B cell (primary cell): Measurements from ENCODE around the gene TMPRSS13.

ENCODE experiments used
- CTCF ChIP-seq: fragments of 200-600 bp; IDR thresholded peaks from one replicate; pipeline ENCODE4 v1.8.0; 2022; ENCODE audit warnings: antibody characterized with exemption, mild to moderate bottlenecking
- EZH2 ChIP-seq: IDR thresholded peaks from 2 replicates; pipeline ENCODE4 v1.6.1; 2012; ENCODE audit warnings: borderline replicate concordance, low read depth, mild to moderate bottlenecking, moderate library complexity, low read length; ENCODE audit not compliant: insufficient read depth, poor library complexity, severe bottlenecking

- TF ChIP-seq CTCF (no peak), EZH2 (no peak)
Measured at GRCh38 chr11:117916956-117917355, 12.2 kb downstream of the TMPRSS13 start.
